Measurements from ENCODE around the gene KRT34. TPM values are rescaled to one million over a fixed set of nuclear protein-coding genes. Genes with fewer than 3 reads are reported as not detected.

The KRT34 gene
- polyA plus RNA-seq, 3 donors = not detected

- WGBS (ENCODE audit: insufficient coverage) = no CpG with 5 or more reads among the region's 1 CpG
- H3K27ac Mint-ChIP-seq = peak overlapping the region in 1 of 7 donors; percentile 66
- intact Hi-C loops (cut with micrococcal nuclease) = no loop called here
- Histone ChIP-seq H3K9ac (ENCODE audit: insufficient read depth, low read length, poor library complexity, severe bottlenecking) (no peak overlapping the region), H3K27ac (ENCODE audit: low read depth in 1 of 2, low read length in 2 of 2) (no peak overlapping the region), H3K4me3 (replicated peaks in 1 of 3; ENCODE audit: low read depth in 2 of 3, low read length in 3 of 3) (no peak overlapping the region), H2AFZ (ENCODE audit: insufficient read depth, low read depth, low read length, poor library complexity, severe bottlenecking) (no peak overlapping the region), H3K4me1 (ENCODE audit: control insufficient read depth in 1 of 2, insufficient read depth in 2 of 2, low read length in 2 of 2) (peaks cover 22 to 33% of the 10 kb centered on the region in 2 donors), H3K79me2 (ENCODE audit: insufficient read depth, low read length) (no peaks in the 10 kb centered on the region), H3K27me3 (ENCODE audit: control insufficient read depth in 2 of 2, insufficient read depth in 2 of 2, low read length in 2 of 2) (no peaks in the 10 kb centered on the region), H3K36me3 (replicated peaks in 1 of 2; ENCODE audit: control insufficient read depth in 1 of 2, insufficient read depth in 2 of 2, low read length in 2 of 2) (no peaks in the 10 kb centered on the region), H3K9me3 (replicated peaks in 1 of 2; ENCODE audit: control insufficient read depth in 1 of 2, insufficient read depth in 1 of 2, low read length in 2 of 2) (no peaks in the 10 kb centered on the region), H4K20me1 (ENCODE audit: insufficient read depth, low read length) (no peaks in the 10 kb centered on the region), H3K4me2 (replicated peaks; ENCODE audit: extremely low read depth, low read length, poor library complexity, severe bottlenecking) (no peak overlapping the region)
- no peak overlapping the region for H3K4me3 Mint-ChIP-seq
- TF ChIP-seq CTCF (IDR thresholded peaks at IDR 0.05) = no peak
- no peak for DNase-seq
- H3K36me3 Mint-ChIP-seq = no peaks in the 10 kb centered on the region
- H3K4me1 Mint-ChIP-seq = peaks cover 28% of the 10 kb centered on the region
- H3K9me3 Mint-ChIP-seq = peaks cover 0 to 2% (median 0%) of the 10 kb centered on the region in 7 donors
- peaks cover 2 to 7% (median 3%) of the 10 kb centered on the region in 3 donors for H3K27me3 Mint-ChIP-seq (ENCODE audit: low read depth in 3 of 3)
Observed at GRCh38 chr17:41335747-41336146, 46.4 kb downstream of the KRT34 start.

DNA sequence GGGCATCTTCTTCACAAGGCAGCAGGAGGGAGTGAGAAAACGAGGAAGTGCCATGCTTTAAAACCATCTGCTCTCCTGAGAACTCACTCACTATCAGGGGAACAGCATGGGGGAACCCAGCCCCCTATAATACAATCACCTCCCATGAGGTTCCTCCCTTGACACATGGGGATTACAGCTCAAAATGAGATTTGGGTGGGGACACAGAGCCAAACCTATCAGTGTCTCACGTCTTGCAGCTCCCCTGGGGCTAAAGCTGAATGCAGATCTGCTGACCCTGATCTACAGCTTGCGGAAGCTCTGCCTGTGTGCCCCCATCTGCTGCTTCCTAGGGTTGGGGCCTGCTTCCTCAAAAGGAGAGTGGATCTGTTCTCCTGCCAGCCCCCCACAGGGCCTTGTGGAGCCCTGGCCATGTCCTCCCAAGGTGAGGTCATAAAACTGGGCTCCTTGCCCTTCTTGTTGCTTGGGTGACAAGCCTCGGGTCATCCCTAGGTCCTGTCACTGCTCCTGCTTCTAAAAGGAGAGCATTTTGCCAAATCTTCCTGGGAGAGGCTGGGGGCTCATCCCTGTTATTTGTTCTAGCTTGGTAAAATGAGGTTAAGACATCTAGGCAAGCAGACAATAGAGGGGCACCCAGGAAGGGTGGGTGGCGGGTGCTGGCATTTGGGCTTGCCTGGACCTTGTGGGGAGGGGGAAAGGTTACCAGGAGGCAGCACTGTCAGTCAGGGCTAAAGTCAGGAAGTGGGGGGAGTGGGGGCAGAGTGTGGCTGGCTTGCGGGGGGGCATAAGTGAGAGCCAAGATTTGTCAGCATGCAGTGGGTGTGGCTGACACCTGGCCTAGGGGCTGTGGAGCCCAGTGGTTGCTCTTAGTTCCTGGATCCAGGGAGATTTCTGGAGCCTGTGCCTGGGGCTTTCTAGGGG, 47.5 kb downstream of the KRT34 start:
- peaks cover 2 to 7% (median 3%) of the 10 kb centered on the region in 3 donors for H3K27me3 Mint-ChIP-seq (ENCODE audit: low read depth in 3 of 3)
- peaks cover 0 to 2% (median 0%) of the 10 kb centered on the region in 7 donors for H3K9me3 Mint-ChIP-seq
- Histone ChIP-seq H4K20me1 (ENCODE audit: insufficient read depth, low read length) (no peaks in the 10 kb centered on the region), H3K4me3 (replicated peaks in 1 of 3; ENCODE audit: low read depth in 2 of 3, low read length in 3 of 3) (no peak overlapping the region), H3K4me2 (replicated peaks; ENCODE audit: extremely low read depth, low read length, poor library complexity, severe bottlenecking) (no peak overlapping the region), H3K27me3 (ENCODE audit: control insufficient read depth in 2 of 2, insufficient read depth in 2 of 2, low read length in 2 of 2) (no peaks in the 10 kb centered on the region), H3K9ac (ENCODE audit: insufficient read depth, low read length, poor library complexity, severe bottlenecking) (no peak overlapping the region), H3K9me3 (replicated peaks in 1 of 2; ENCODE audit: control insufficient read depth in 1 of 2, insufficient read depth in 1 of 2, low read length in 2 of 2) (no peaks in the 10 kb centered on the region), H2AFZ (ENCODE audit: insufficient read depth, low read depth, low read length, poor library complexity, severe bottlenecking) (no peak overlapping the region), H3K79me2 (ENCODE audit: insufficient read depth, low read length) (no peaks in the 10 kb centered on the region), H3K27ac (ENCODE audit: low read depth in 1 of 2, low read length in 2 of 2) (no peak overlapping the region), H3K4me1 (ENCODE audit: control insufficient read depth in 1 of 2, insufficient read depth in 2 of 2, low read length in 2 of 2) (peaks cover 11 to 22% of the 10 kb centered on the region in 2 donors), H3K36me3 (replicated peaks in 1 of 2; ENCODE audit: control insufficient read depth in 1 of 2, insufficient read depth in 2 of 2, low read length in 2 of 2) (no peaks in the 10 kb centered on the region)
- no peaks in the 10 kb centered on the region for H3K36me3 Mint-ChIP-seq
- WGBS (ENCODE audit: insufficient coverage) = 83% methylated on average over 5 of the region's 6 CpGs
- H3K27ac Mint-ChIP-seq = peak overlapping the region in 2 of 7 donors; percentile 6 to 70
- peaks cover 17% of the 10 kb centered on the region for H3K4me1 Mint-ChIP-seq
- no peak for TF ChIP-seq CTCF (IDR thresholded peaks at IDR 0.05)
- no peak for DNase-seq
- no peak overlapping the region for H3K4me3 Mint-ChIP-seq
- intact Hi-C loops (cut with micrococcal nuclease) = no loop called here

Data from CD14-positive monocyte (primary cell).